Breast epithelium (tissue), 3 donors: ENCODE data around the gene PLAAT3.

Experiments used
- CTCF ChIP-seq, 3 donors: fragments of 450-650 bp; IDR thresholded peaks; one replicate each; pipeline ENCODE4 v1.5.1; 2016 to 2017; ENCODE audit warnings: antibody characterized with exemption in 3 of 3, mild to moderate bottlenecking in 3 of 3, moderate library complexity in 3 of 3
- POLR2A ChIP-seq: fragments of 450-650 bp; IDR thresholded peaks from one replicate; pipeline ENCODE4 v1.6.1; 2016; ENCODE audit warnings: antibody characterized with exemption, mild to moderate bottlenecking, moderate library complexity
- POLR2AphosphoS5 ChIP-seq, 3 donors: sonication (generic); formaldehyde crosslinking; IDR thresholded peaks; one replicate each; pipeline ENCODE4 v1.6.1; 2017; ENCODE audit warnings: antibody characterized with exemption in 3 of 3

- no peak for TF ChIP-seq CTCF (IDR thresholded peaks at IDR 0.05)
- peak; percentile 28 for TF ChIP-seq POLR2A
- peak in 1 of 3 donors; percentile 16 for TF ChIP-seq POLR2AphosphoS5 (IDR thresholded peaks at IDR 0.05)
Observed at GRCh38 chr11:63613517-63614135, 607 bp downstream of the PLAAT3 start.
